ENCODE measurements around the gene MYO3A.

DNA sequence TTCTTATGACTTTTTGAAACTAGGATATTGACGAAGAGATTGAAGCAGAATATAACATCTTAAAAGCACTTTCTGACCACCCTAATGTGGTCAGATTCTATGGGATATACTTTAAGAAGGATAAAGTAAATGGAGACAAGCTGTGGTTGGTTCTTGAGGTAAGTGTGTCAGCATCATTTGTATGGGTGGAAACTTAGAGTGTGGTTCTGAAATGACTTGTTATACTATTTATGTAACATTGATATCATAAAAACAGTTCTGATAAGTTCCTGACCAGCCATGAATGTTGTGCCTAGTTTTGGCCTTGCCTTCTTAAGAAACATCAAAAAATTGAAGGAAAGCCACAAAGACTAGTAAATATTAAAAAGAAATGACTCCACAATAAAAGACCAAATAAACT lies 20.8 kb downstream of the MYO3A start:
- TF ChIP-seq, protein P1, sequence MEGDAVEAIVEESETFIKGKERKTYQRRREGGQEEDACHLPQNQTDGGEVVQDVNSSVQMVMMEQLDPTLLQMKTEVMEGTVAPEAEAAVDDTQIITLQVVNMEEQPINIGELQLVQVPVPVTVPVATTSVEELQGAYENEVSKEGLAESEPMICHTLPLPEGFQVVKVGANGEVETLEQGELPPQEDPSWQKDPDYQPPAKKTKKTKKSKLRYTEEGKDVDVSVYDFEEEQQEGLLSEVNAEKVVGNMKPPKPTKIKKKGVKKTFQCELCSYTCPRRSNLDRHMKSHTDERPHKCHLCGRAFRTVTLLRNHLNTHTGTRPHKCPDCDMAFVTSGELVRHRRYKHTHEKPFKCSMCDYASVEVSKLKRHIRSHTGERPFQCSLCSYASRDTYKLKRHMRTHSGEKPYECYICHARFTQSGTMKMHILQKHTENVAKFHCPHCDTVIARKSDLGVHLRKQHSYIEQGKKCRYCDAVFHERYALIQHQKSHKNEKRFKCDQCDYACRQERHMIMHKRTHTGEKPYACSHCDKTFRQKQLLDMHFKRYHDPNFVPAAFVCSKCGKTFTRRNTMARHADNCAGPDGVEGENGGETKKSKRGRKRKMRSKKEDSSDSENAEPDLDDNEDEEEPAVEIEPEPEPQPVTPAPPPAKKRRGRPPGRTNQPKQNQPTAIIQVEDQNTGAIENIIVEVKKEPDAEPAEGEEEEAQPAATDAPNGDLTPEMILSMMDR (IDR thresholded peaks at IDR 0.05; ENCODE audit: insufficient read depth, low read depth, low read length): no peak
- no peak for TF ChIP-seq EZH2 (IDR thresholded peaks at IDR 0.05; ENCODE audit: insufficient read depth, low read length)
